ENCODE data around the gene PC.
"Not testable (repeated sequence)": the region's sequence is repeated elsewhere in the genome, so short reads cannot be mapped to it uniquely, and the experiment has no call there.

Gene PC

DNA sequence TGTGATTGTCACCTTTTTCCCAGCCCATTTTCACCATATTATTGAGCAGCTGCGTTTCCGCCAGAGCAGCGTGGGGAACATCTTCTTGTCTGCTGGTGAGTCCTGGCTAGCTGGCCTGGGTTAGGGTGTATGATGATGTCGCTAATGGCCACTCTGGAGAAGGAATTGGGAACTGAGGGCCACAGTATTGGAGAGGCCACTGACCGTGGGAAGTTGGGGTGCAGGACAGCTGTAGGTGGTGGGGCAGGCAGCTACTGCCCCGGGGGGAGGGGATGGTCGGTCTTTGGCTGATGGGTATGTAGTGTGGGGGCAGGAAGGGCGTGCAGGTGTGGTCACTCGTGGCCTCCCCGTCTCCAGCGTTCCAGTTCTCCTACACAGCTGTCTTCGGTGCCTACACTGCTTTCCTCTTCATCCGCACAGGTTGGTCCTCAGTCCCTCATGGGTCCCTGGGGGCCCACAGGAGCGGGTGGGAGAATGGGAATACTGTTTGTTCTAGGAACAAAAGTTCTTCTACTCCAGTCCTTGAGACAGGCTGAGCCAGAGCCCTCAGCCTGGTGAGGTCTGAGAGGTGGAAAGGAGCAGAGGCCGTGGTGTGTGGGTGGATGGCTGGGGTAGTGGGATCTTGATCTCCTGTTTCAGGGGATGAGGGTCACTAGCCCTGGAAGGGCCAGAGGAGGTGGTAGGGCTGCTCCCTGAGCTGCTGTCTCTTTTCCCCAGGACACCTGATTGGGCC, 112.9 kb downstream of the PC start:
- no peak for DNase-seq (ENCODE audit: low read depth in 1 of 2, low spot score in 1 of 2)

DNA sequence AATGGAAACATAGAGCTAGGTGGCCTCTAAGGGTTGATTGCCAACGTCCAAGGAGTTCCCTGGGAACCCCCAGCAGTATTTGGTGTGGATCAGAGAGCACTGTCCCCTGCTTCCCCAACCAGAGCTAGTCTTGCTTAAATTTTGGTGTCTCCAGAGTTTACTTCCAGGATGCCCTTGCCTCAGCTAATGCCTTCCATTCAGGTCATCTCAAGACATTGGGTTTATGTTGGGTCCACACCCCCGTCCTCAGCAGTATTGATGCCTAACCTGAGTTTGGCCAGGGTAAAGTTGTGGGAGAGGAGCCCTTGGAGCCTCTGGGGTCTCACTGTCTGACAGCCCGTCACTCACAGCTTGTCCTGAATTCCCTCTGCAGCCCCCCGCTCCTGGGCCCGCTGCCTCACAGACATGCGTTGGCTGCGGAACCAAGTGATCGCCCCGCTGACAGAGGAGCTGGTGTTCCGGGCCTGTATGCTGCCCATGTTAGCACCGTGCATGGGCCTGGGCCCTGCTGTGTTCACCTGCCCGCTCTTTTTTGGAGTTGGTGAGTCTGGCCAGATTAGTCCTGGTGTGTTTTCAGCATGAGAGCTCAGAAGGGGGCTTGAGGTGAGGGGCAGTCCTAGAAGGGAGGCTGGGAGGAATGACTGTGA, 113.6 kb downstream of the PC start:
- DNase-seq (ENCODE audit: low read depth in 1 of 2, low spot score in 1 of 2): no peak

DNA sequence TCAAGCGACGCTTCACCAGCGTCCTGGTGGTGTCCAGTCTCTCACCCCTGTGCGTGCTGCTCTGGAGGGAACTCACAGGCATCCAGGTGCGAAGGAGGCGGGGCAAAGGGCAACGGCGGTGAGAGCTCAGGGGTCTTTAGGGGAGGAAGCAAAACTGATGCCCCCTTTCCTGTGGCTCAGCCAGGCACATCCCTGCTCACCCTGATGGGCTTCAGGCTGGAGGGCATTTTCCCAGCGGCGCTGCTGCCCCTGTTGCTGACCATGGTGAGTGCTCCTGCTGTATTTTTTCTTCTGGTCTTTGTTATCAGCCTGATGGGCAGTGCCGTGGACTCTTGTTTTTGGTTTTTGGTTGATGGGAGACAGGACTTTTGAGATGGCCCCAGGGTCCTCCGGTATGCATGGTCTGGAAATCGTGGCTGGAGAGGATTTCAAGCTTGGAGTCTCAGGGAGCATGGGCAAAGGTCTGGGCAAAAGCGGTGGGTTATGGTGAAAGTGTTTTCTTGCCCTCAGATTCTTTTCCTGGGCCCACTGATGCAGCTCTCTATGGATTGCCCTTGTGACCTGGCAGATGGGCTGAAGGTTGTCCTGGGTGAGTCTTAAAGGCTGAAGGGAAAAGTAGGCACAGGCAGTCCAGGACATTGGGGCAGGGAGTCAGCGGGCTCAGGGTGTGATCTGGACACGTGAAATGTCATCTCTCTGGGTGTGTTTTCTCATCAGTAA, 114.2 kb downstream of the PC start:
- no peak for DNase-seq (ENCODE audit: low read depth in 1 of 2, low spot score in 1 of 2)

DNA sequence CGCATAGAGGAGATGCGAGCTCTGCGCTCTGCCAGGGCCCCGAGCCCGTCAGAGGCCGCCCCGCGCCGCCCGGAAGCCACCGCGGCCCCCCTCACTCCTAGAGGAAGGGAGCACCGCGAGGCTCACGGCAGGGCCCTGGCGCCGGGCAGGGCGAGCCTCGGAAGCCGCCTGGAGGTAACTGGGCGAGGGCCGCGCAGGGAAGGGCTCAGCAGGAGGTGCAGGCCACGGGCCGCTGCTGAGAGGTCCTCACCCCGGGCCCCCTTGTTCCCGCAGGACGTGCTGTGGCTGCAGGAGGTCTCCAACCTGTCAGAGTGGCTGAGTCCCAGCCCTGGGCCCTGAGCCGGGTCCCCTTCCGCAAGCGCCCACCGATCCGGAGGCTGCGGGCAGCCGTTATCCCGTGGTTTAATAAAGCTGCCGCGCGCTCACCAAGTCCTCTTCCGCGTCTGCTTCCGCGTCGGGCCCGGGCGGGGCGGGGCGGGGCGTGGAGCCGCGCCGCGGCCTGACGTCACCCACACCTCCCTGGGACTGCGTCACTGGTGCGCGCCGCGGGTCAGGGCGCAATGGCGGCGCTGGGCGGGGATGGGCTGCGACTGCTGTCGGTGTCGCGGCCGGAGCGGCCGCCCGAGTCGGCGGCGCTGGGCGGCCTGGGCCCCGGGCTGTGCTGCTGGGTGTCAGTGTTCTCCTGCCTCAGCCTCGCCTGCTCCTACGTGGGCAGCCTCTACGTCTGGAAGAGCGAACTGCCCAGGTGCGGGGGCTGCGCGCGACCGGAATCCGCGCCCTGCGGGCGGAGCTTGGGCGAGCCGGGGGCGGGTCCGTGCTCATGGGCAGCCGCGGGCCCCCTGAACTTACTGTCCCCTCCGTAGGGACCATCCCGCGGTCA, 115.0 kb downstream of the PC start, which contains the start of gene RCE1:
Gene RCE1, plus strand, starts transcription at position 546 of the 880 bp plus-strand sequence. Its CDS starts 15 bp downstream, at position 561.
- DNase-seq (ENCODE audit: low read depth in 1 of 2, low spot score in 1 of 2): peak; percentile 81 to 86

DNA sequence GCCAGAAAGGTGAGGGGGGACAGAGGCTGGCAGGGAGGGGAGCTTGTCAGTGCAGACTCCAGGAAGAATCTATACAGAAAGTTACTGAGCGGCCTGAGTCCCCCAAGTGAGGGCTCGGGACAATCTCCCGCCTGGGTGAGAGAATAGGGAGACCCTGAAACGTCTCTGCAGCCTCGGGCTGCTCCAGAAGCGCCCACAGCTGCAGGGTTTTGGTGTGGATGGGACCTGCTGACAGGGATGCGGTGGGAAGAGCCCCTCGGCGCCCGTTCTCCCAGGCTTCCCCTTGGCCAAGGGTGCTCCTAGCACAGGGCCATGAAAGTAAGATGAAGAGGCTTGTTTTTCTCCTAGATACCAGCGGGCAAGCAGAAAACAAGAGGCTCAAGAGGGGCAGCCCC, 115.7 kb downstream of the PC start:
- no peak for DNase-seq (ENCODE audit: low read depth in 1 of 2, low spot score in 1 of 2)

DNA sequence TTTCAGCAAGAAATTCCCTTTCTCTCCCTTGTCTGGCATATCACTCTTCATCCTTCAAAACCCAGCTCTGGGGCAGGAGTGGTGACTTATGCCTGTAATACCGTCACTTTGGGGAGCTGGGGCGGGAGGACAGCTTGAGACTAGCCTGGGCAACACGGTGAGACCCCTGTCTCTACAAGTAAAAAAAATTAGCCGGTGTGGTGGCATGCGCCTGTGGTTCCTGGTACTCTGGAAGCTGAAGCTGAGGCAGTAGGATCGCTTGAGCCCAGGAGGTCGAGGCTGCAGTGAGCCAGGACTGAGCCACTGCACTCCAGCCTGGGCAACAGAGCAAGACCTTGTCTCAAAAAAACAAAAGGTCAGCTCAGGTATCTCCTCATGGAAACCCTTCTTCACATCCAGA, 116.3 kb downstream of the PC start:
- DNase-seq (ENCODE audit: low read depth in 1 of 2, low spot score in 1 of 2): no peak

DNA sequence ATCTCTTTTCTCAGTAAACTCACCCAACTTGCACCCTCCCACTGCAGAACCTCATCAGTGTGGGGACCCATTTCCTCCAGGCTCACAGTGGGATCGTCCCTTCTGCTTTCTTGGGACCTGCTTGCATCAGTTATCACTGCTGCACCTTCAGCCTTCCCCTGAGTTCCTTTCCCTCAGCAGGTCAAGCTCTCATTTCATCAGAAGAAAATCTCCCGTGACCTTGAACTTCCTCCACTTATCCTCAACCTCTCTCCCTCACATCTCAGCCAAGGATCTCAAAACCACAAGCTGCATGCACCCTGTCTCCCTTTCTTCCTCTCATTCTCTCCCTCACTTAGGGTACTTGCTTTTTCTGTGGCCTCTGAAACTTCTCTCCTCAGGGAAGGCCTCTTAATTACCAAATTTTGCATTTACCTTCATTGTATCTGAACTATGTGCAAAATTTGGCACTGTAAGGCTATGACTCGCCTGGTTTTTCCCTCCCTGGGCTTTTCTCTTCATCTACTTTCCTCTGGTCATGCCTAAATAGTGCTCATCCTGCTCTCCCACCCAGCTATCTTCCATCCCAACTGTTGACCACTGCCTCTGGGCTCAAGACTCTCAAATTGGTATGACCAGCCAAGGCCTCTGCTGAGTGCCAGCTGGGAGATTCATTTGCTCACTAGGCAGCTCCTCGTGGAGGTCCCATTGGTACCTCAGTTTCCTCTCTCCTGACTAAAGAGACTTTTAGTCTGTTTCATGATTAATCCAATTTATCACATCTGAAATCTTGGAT, 117.7 kb downstream of the PC start:
- no peak for DNase-seq (ENCODE audit: low read depth in 1 of 2, low spot score in 1 of 2)

DNA sequence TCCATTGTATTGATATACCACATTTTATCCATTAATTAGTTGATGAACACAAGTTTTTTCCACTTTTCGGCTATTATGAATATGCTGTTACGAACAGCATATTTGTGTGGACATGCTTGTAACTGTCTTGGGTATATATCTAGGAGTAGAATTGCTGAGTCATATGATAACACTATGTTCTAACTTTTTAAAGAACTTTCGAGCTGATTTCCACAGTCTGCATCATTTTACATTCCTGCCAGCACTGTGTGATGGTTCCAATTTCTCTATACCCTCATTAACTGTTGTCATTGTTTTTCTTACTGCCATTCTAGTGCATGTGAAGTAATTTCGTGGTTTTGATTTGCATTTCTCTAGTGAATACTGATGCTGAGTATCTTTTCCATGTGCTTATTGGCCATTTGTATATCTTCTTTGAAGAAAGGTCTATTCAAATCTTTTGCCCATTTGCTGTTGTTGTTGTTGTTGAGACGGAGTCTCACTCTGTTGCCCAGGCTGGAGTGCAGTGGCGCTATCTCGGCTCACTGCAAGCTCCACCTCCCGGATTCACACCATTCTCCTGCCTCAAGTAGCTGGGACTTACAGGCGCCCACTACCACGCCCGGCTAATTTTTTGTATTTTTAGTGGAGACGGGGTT, 122.3 kb downstream of the PC start:
- DNase-seq (ENCODE audit: low read depth in 1 of 2, low spot score in 1 of 2): no peak

DNA sequence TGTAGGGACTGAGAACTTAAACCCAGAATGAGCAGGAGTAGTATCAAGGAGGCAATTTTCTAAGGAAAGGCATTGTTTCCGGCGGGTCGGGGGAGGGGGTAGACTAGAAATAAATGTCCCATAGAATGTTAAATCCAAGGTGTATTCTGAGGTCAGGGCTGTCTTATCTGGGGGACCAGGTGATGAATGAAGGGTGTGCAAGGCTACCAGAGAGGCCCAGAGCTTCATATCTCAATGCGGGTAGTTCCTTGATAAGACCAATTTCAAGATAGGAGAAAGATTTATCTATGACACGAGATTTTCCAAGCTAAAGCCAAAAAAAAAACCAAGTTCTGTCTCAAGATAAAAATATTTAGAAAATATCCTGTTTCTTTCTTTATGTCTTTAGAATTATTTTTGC, 123.2 kb downstream of the PC start:
- DNase-seq (ENCODE audit: low read depth in 1 of 2, low spot score in 1 of 2): no peak

DNA sequence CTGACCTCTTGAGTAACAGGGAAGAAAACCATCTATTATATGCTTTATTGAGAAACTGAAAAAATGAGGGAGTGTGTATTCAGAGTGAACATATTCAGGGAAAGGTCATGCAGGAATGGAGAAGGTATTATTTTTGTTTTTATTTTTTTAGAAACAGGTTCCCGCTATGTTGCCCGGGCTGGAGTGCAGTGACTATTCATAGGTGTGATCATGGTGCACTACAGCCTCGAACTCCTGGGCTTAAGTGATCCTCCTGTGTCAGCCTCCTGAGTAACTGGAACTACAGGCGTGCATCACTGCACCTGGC, 123.7 kb downstream of the PC start:
- DNase-seq (ENCODE audit: low read depth in 1 of 2, low spot score in 1 of 2): no peak

DNA sequence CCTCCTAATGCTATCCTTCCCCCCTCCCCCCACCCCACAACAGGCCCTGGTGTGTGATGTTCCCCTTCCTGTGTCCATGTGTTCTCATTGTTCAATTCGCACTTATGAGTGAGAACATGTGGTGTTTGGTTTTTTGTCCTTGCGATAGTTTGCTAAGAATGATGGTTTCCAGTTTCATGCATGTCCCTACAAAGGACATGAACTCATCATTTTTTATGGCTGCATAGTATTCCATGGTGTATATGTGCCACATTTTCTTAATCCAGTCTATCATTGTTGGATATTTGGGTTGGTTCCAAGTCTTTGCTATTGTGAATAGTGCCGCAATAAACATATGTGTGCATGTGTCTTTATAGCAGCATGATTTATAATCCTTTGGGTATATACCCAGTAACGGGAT, 133.6 kb downstream of the PC start:
- DNase-seq (ENCODE audit: low read depth in 1 of 2, low spot score in 1 of 2): not testable (repeated sequence)

DNA sequence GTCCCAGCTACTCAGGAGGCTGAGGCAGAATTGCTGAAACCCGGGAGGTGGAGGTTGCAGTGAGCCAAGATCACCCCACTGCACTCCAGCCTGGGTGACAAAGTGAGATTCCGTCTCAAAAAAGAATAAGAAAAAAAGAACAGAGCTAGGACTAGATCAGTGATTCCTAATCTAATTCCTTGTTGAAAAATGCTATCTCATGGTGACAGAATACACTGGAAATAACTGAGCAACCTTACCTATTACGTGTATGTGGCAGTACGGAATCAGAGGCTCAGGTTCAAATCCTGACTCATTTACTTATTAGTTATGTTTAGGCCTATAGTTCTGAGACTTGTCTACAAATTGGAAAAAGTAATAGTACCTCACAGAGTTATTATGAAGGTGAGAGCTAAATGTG, 134.5 kb downstream of the PC start:
- no peak for DNase-seq (ENCODE audit: low read depth in 1 of 2, low spot score in 1 of 2)

DNA sequence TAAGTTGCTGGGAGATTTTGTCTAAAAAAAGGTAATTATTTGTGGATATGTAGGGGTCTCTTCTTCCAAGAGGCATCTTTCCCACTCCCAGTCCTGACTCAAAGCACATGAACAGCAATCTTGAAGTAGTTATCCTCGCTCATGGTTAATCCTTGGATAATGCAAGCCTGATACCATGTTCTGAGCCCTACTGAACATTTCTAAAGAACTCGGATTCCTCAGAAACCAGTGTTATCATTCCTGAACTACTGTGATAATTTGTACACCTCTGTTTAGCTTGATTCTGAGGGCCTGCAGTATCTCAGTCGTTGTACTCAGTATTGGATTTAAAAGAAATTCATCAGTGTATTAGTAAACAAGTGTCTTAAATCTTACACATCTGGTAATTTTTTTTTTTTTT, 137.3 kb downstream of the PC start:
- DNase-seq (ENCODE audit: low read depth in 1 of 2, low spot score in 1 of 2): no peak

DNA sequence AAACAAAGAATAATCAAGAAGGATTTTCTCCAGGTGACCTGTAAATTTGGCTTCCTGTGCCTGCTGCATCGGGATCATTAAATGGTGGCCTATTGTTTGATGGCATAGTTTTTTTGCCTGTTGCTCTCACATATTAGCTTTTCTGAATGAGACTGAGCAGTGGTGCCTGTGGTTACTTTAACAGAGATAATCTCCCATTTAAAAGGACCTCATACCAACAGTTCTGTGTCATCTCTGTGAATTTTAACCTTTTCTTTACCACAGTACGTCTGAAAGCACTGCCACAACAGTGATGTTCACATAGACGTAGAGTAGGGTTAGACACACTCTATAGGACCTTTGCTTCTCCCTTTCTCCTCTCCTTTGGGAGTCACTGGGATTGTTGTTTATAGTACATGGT, 137.8 kb downstream of the PC start:
- no peak for DNase-seq (ENCODE audit: low read depth in 1 of 2, low spot score in 1 of 2)

DNA sequence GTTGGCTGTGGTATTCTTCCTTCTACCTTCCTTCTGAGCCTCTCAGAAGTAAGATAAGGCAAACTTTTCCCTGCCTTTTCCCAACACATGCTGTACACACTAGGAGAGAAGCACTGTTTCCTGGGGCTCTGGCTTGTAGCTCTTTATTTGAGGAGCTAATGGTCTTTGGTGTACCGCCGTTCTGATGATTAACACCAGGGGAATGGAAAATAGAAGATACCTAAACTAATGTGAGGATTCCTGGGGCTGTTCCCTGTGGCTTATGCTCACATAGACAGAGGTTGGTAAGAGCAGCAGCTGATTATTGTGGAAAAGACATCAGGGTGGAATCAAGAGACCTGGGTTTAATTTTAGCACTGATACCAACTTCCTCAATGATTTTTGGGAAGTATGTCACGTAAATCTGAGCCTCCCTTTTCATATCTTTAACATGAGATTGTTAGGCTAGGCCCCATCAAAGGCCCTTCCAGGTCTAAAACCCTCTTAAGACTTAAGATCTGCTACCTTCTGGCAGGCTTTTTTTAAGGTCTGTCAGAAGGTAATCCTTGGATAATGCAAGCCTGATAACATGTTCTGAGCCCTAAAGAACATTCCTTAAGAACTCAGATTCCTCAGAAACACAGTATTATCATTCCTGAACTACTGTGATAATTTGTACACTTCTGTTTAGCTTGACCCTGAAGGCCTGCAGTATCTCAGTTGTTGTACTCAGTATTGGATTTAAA, 139.8 kb downstream of the PC start:
- DNase-seq (ENCODE audit: low read depth in 1 of 2, low spot score in 1 of 2): no peak

DNA sequence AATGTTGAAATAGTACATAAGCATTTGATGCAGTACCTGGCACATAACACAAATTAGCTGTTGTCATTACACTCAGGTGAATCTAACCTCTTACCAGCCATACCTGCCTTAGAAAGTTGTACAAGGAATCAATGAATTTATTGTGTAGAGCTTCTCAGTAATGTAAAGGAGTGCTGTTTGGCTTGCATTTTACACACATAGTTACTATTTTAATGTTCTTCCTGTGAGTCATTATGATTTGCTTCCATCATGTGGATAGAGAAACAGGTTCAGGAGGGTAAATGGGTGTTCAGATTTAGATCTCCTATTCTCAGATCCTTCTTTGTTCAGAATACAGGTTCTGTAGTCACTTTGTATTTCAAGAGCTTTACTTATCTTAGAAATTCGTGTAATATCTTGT, 142.5 kb downstream of the PC start:
- DNase-seq (ENCODE audit: low read depth in 1 of 2, low spot score in 1 of 2): no peak

DNA sequence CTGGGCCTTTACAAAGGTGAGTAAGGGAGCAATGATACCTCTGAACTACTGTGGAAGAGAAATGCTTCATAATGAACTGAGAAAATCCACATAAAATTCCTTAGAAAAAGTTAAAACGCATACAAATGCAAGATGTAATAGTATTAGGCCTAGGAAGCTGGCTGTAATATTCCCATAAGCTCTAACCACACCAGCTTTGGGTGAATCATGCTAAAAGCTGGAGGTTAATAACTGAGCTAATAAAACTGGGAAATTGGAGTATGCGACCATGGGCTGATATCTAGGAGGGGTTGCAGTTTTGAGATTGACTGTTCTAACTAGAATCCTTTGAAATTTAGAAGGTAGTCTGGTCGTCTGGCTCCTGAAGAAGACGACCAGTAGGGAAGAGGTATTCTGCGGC, 143.5 kb downstream of the PC start:
- DNase-seq (ENCODE audit: low read depth in 1 of 2, low spot score in 1 of 2): no peak

DNA sequence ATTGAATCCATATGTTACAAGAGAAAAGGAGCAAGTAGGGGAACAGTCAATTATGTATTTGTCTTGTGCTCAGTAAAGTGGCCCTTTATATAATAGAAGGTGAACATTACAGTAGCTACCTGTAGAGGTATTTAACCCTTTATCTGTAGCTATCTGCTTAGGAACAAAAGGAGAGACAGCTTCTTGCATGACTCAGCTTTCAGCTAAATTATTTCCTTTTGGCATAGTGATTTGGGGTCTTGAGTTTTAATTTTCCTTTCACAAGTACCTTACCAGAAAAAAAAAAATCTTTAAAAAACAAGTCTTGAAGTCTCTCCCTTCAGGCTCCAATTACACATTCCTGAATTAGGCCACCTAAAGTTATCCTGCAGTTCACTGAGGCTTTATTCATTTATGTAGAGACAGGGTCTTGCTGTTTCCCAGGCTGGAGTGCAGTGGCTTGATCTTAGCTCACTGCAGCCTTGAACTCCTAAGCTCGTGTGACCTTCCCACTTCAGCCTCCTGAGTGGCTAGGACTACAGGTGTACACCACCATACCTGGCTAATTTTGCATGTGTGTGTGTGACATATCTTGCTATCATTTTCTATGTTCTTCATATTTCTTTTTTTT, 147.5 kb downstream of the PC start:
- DNase-seq (ENCODE audit: low read depth in 1 of 2, low spot score in 1 of 2): no peak

DNA sequence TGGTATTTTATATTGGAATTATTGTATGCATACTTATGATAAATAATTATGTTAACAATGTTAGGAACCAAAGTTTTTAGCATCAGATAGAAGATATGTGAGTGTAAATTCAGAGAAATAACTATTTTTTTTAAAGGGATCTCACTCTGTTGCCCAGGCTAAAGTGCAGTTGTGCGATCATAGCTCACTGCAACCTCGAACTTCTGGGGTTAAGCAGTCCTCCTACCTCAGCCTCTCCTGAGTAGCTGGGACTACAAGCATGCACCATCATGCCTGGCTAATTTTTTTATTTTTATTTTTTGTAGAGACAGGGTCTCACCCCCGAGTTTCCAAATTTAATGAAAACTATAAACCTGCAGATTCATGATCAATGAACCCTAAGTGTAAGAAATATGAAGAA, 148.6 kb downstream of the PC start:
- no peak for DNase-seq (ENCODE audit: low read depth in 1 of 2, low spot score in 1 of 2)
